Breast epithelium (tissue), 4 donors: ENCODE measurements around the gene ZNF618. TPM values are rescaled to one million over a fixed set of nuclear protein-coding genes. Genes with fewer than 3 reads are reported as not detected.

Experiments used
- DNase-seq, 2 donors: peaks; one replicate each; pipeline ENCODE4 v3.0.0-alpha.2; 2019; ENCODE audit warnings: low spot score in 2 of 2
- H3K27ac ChIP-seq, 2 donors: fragments of 200-600 bp; sonication (generic) in 1 of 2; one replicate each; pipeline ENCODE4 v1.5.1; 2016 to 2019; ENCODE audit warnings: mild to moderate bottlenecking in 1 of 2
- H3K27me3 ChIP-seq, 2 donors: fragments of 200-600 bp; sonication (generic) in 1 of 2; one replicate each; pipeline versions ENCODE4 v1.5.1 to v1.6.0; 2017 to 2019; ENCODE audit warnings: control low read depth in 1 of 2, mild to moderate bottlenecking in 1 of 2
- H3K36me3 ChIP-seq: fragments of 200-600 bp; one replicate; pipeline ENCODE4 v1.5.1; 2019
- H3K4me1 ChIP-seq, 2 donors: fragments of 200-600 bp; sonication (generic); one replicate each; pipeline ENCODE4 v1.5.1; 2016 to 2019; ENCODE audit warnings: control low read depth in 1 of 2
- H3K4me3 ChIP-seq, 3 donors: fragments of 200-600 bp; sonication (generic); 1 replicate in 2 of 3; 2 replicates in 1 of 3; pipeline ENCODE4 v1.5.1; 2016 to 2019; ENCODE audit warnings: mild to moderate bottlenecking in 3 of 3, moderate library complexity in 2 of 3
- H3K9me3 ChIP-seq, 2 donors: fragments of 200-600 bp; sonication (generic) in 1 of 2; one replicate each; pipeline ENCODE4 v1.5.1; 2016 to 2019; ENCODE audit warnings: control low read depth in 1 of 2
- POLR2A ChIP-seq: fragments of 450-650 bp; IDR thresholded peaks from one replicate; pipeline ENCODE4 v1.6.1; 2016; ENCODE audit warnings: antibody characterized with exemption, mild to moderate bottlenecking, moderate library complexity
- POLR2AphosphoS5 ChIP-seq, 3 donors: sonication (generic); formaldehyde crosslinking; IDR thresholded peaks; one replicate each; pipeline ENCODE4 v1.6.1; 2017; ENCODE audit warnings: antibody characterized with exemption in 3 of 3
- intact Hi-C: fragments of 100-400 bp; cut with DNase I; formaldehyde crosslinking; loops from one replicate; pipeline ENCODE4 v1.15.1; 2023; ENCODE audit warnings: low total_unique reads
- total RNA-seq, 3 donors: library from RNA; depleted of rRNA; stranded (reverse); fragments of >200 nt; gene quantifications; one replicate each; pipeline ENCODE4 v1.1.0, GENCODE V29; 2016
- TF ChIP-seq, protein P1 (sequence below), 3 donors: fragments of 450-650 bp; IDR thresholded peaks; one replicate each; pipeline ENCODE4 v1.5.1; 2016 to 2017; ENCODE audit warnings: antibody characterized with exemption in 3 of 3, mild to moderate bottlenecking in 3 of 3, moderate library complexity in 3 of 3

Gene ZNF618
- total RNA-seq, 3 donors from 2014 or later, result 4.6 to 11.8 (median 10.4) TPM

DNA sequence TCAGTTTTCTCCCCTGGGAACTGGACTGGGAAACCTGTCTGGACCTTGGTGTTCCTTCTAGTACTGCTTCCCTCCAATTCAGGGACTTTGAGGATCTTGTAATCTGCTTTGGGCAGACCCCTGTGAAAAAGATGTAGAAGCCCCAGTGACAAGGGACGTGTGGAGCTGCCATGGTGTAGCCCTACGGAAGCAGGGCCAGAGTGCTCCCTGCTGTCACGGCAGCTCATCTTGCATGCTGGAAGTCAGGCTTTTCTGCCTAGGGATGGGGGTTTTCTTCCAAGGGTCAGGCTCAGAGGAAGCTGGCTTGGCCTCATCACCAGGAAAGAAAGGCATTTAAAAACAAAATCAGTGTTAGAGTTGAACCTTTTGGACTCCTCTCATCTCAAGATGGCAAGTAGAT lies 115.6 kb downstream of the ZNF618 start:
- intact Hi-C loops, result no loop called here
- H3K9me3 ChIP-seq, result no peaks in the 10 kb centered on the region

DNA sequence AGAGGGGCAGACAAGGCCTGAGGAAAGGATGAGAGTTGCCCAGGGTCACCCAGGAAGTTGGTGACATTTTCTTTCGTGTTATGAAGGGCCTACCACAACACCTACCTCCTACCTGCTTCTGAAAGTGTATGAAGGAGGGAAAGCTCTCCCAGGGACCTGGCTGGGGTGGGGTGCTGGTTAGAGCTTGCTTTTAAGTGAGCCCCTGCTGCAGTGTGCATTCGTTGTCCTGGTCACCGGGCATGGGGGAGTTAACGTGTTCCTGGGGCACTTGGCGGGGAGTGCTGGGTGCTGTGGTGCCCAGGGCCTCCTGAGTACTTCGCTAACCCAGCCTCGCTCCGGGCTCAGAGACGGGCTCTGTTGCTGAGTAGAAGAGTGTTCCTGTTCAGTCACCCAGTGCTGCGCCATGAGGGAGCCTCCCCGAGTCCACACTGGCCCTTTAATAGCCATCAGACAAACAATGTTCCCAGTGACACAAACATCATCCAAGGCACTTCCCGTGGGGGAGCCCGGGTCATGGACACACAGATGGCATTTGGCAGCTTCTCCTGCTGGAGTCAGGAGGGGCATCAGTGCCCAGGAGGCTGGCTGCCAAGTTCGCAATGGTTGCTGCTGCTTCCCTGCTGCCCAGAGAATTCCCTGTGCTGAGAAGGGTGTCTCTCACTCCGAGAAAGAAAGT lies 116.3 kb downstream of the ZNF618 start:
- intact Hi-C loops, result no loop called here
- H3K27me3 ChIP-seq, result no peaks in the 10 kb centered on the region
- TF ChIP-seq, protein P1, sequence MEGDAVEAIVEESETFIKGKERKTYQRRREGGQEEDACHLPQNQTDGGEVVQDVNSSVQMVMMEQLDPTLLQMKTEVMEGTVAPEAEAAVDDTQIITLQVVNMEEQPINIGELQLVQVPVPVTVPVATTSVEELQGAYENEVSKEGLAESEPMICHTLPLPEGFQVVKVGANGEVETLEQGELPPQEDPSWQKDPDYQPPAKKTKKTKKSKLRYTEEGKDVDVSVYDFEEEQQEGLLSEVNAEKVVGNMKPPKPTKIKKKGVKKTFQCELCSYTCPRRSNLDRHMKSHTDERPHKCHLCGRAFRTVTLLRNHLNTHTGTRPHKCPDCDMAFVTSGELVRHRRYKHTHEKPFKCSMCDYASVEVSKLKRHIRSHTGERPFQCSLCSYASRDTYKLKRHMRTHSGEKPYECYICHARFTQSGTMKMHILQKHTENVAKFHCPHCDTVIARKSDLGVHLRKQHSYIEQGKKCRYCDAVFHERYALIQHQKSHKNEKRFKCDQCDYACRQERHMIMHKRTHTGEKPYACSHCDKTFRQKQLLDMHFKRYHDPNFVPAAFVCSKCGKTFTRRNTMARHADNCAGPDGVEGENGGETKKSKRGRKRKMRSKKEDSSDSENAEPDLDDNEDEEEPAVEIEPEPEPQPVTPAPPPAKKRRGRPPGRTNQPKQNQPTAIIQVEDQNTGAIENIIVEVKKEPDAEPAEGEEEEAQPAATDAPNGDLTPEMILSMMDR (IDR thresholded peaks at IDR 0.05), result no peak
- TF ChIP-seq POLR2A (no peak), POLR2AphosphoS5 (IDR thresholded peaks at IDR 0.05) (no peak)
- H3K4me3 ChIP-seq, result peak overlapping the region in 1 of 3 donors; percentile 21
- H3K36me3 ChIP-seq, result no peaks in the 10 kb centered on the region
- H3K27ac ChIP-seq, result peak overlapping the region in 1 of 2 donors; percentile 39
- peaks cover 0 to 15% of the 10 kb centered on the region in 2 donors for H3K4me1 ChIP-seq
- H3K9me3 ChIP-seq, result no peaks in the 10 kb centered on the region
- peak in 1 of 2 donors; percentile 58 for DNase-seq

More for the DNA sequence above, 115.6 kb downstream of the ZNF618 start:
- Histone ChIP-seq H3K36me3 (no peaks in the 10 kb centered on the region), H3K27me3 (no peaks in the 10 kb centered on the region), H3K4me3 (no peak overlapping the region), H3K4me1 (peaks cover 0 to 15% of the 10 kb centered on the region in 2 donors), H3K27ac (no peak overlapping the region)
- no peak for DNase-seq
- no peak for TF ChIP-seq POLR2A
- no peak for TF ChIP-seq POLR2AphosphoS5 (IDR thresholded peaks at IDR 0.05)
- TF ChIP-seq, protein P1 (IDR thresholded peaks at IDR 0.05), result no peak

DNA sequence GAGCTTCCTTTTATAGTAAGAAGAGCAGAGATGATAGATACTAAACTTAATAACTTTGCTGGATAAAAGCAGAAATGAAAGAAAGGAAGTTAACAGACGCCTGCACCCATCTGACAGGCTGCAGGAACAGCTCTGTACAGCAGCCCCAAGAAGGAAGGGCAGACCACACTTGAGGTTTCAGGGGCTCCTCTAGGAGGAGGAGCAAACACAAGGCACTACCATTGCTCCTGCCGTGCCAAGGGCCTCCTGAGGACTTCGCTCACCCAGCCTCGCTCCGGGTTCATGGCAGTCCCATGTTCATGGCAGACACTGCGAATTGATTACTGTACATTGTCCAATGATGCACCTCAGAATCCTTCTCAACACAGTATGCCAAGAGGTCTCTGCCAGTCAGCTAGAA lies 116.9 kb downstream of the ZNF618 start:
- no peaks in the 10 kb centered on the region for H3K9me3 ChIP-seq
- no peak for TF ChIP-seq POLR2AphosphoS5 (IDR thresholded peaks at IDR 0.05)
- TF ChIP-seq, protein P1 (IDR thresholded peaks at IDR 0.05), result no peak
- TF ChIP-seq POLR2A, result no peak
- no peak overlapping the region for H3K27ac ChIP-seq
- H3K4me3 ChIP-seq, result peak overlapping the region in 1 of 3 donors; percentile 21
- peaks cover 0 to 15% of the 10 kb centered on the region in 2 donors for H3K4me1 ChIP-seq
- no peaks in the 10 kb centered on the region for H3K27me3 ChIP-seq
- intact Hi-C loops, result no loop called here
- DNase-seq, result peak in 1 of 2 donors; percentile 22
- no peaks in the 10 kb centered on the region for H3K36me3 ChIP-seq

DNA sequence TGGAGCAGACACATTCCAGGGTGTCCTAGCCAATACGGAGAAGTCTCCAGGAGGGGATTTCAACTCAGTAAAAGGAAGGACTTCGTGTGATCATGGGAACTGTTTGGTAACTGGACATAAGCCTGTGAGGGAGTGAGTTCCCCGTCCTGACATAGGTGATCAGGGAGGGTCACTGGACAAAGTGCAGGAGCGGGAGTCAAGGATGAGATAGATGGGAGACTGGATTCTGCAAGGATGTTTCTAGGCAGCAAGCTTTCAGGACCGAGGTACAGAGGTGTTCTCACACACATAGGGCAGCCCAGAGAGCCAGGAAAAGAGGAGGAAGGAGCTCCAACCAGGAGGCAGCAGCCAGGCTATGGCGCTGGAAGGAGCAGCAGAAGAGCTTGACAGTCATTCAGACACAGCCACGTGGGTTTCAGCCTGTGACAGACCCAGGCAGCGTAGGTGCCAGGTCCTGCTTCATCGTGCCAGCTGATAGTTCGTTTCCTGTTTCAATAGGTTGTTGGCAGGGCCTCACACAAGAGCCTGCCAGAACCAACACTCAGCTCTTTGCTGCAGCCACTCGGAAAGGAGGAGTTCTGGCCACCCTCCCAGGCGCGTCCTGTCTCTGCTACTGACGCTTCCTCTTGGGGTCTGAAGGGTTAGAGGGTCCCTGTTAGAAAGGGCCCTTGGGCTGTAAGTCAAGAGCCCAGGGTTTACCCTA lies 117.9 kb downstream of the ZNF618 start:
- no peak overlapping the region for H3K4me3 ChIP-seq
- H3K27me3 ChIP-seq, result no peaks in the 10 kb centered on the region
- H3K9me3 ChIP-seq, result no peaks in the 10 kb centered on the region
- intact Hi-C loops, result no loop called here
- H3K4me1 ChIP-seq, result peaks cover 0 to 15% of the 10 kb centered on the region in 2 donors
- H3K27ac ChIP-seq, result peak overlapping the region in 1 of 2 donors; percentile 25
- DNase-seq, result peak; percentile 86
- no peak for TF ChIP-seq POLR2A
- TF ChIP-seq, protein P1 (IDR thresholded peaks at IDR 0.05), result no peak
- peak; percentile 17 to 39 (median 24) for TF ChIP-seq POLR2AphosphoS5 (IDR thresholded peaks at IDR 0.05)
- H3K36me3 ChIP-seq, result no peaks in the 10 kb centered on the region

DNA sequence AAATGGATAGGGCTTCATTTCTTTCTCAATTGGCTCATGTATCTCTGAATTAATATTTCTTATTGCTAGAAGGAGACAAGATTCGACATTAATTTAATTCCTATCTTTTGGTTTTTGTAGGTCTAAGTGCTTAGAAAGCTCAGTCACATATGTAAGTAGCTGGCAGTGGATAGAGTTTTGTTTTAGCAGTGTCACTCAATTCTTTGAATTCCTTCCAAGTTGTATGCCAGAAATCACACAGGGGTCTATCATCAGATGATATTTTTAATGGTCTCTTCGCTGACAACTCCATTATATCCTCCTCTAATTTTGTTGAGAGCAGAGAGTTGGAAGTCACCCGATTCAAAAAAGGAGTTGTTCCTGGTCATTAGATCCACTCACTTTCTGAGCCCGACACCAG lies 119.3 kb downstream of the ZNF618 start:
- H3K27ac ChIP-seq, result no peak overlapping the region
- DNase-seq, result no peak
- intact Hi-C loops, result no loop called here
- H3K9me3 ChIP-seq, result no peaks in the 10 kb centered on the region
- H3K27me3 ChIP-seq, result no peaks in the 10 kb centered on the region
- no peak for TF ChIP-seq POLR2AphosphoS5 (IDR thresholded peaks at IDR 0.05)
- TF ChIP-seq, protein P1 (IDR thresholded peaks at IDR 0.05), result no peak
- no peak for TF ChIP-seq POLR2A
- no peak overlapping the region for H3K4me3 ChIP-seq
- peaks cover 0 to 15% of the 10 kb centered on the region in 2 donors for H3K4me1 ChIP-seq
- no peaks in the 10 kb centered on the region for H3K36me3 ChIP-seq
